Epithelial cell of proximal tubule (primary cell): Measurements from ENCODE around the gene EIF3K. TPM values are rescaled to one million over a fixed set of nuclear protein-coding genes. Genes with fewer than 3 reads are reported as not detected.

ENCODE experiments used
- DNase-seq: peaks from one replicate; pipeline ENCODE4 v3.0.0-alpha.2; 2011; ENCODE audit warnings: low read depth
- H3K4me3 ChIP-seq: 2 replicates; pipeline ENCODE4 v1.5.1; 2011; ENCODE audit warnings: low read depth, mild to moderate bottlenecking, low read length
- CTCF ChIP-seq: conservative IDR thresholded peaks from 2 replicates; pipeline ENCODE4 v1.5.1; 2012; ENCODE audit warnings: low read depth, mild to moderate bottlenecking, low read length
- total RNA-seq: library from RNA; depleted of rRNA; stranded (reverse); fragments of >200 nt; gene quantifications from 2 replicates; pipeline ENCODE4 v1.2.3, GENCODE V29; 2015

The EIF3K gene
- total RNA-seq, 1 donor from 2014 or later, result 564 TPM

GRCh38 chr19:38634757-38635482 lies 15.9 kb downstream of the EIF3K start:
- TF ChIP-seq CTCF, result peak; percentile 92
- no peak overlapping the region for H3K4me3 ChIP-seq
- no peak for DNase-seq

GRCh38 chr19:38635483-38636399 lies 16.8 kb downstream of the EIF3K start:
- no peak for TF ChIP-seq CTCF
- no peak for DNase-seq

GRCh38 chr19:38638461-38638860 lies 19.5 kb downstream of the EIF3K start:
- H3K4me3 ChIP-seq, result no peak overlapping the region
- no peak for DNase-seq
- no peak for TF ChIP-seq CTCF

More at GRCh38 chr19:38635483-38636399, 16.8 kb downstream of the EIF3K start:
- H3K4me3 ChIP-seq, result no peak overlapping the region

GRCh38 chr19:38639679-38640078 lies 20.7 kb downstream of the EIF3K start:
- TF ChIP-seq CTCF, result no peak
- DNase-seq, result no peak
- H3K4me3 ChIP-seq, result no peak overlapping the region

GRCh38 chr19:38640368-38640767 lies 21.4 kb downstream of the EIF3K start:
- no peak for TF ChIP-seq CTCF
- no peak overlapping the region for H3K4me3 ChIP-seq

GRCh38 chr19:38642176-38642575 lies 23.2 kb downstream of the EIF3K start:
- H3K4me3 ChIP-seq, result no peak overlapping the region
- no peak for TF ChIP-seq CTCF
- no peak for DNase-seq

More at GRCh38 chr19:38640368-38640767, 21.4 kb downstream of the EIF3K start:
- DNase-seq, result no peak
